ENCODE results near the gene RBMS1. TPM values are rescaled to one million over a fixed set of nuclear protein-coding genes. Genes with fewer than 3 reads are reported as not detected.

Gene RBMS1
- total and polyA plus RNA-seq, 2 donors (not counting 1 experiment from before 2014, with no cell fraction given), result 18.0 to 36.7 TPM

- H3K36me3 ChIP-seq (replicated peaks in 1 of 2; ENCODE audit: control extremely low read depth in 1 of 2, control insufficient read depth in 1 of 2, extremely low read depth in 1 of 2, insufficient read depth in 2 of 2, low read length in 1 of 2), result no peaks in the 10 kb centered on the region
- peaks cover 32% of the 10 kb centered on the region for H4K20me1 ChIP-seq (ENCODE audit: control insufficient read depth, insufficient read depth, low read length, poor library complexity, severe bottlenecking)
- H3K79me2 ChIP-seq (ENCODE audit: control insufficient read depth, insufficient read depth, low read length), result peaks cover 88% of the 10 kb centered on the region
- TF ChIP-seq EZH2 (IDR thresholded peaks at IDR 0.05; ENCODE audit: borderline replicate concordance, insufficient read depth, low read depth, low read length, poor library complexity, severe bottlenecking) (no peak), CTCF (IDR thresholded peaks at IDR 0.05) (no peak)
- Mint-ChIP-seq H3K9me3 (ENCODE audit: insufficient read depth) (no peaks in the 10 kb centered on the region), H3K4me3 (no peak overlapping the region), H3K4me1 (peaks cover 64% of the 10 kb centered on the region), H3K27me3 (no peaks in the 10 kb centered on the region), H3K27ac (peak overlapping the region; percentile 34)
- no peak overlapping the region for H2AFZ ChIP-seq (ENCODE audit: insufficient read depth, low read depth, low read length, poor library complexity, severe bottlenecking)
- intact Hi-C loops (cut with micrococcal nuclease), result loop anchor here (5.0 kb wide), 1 partner anchor 37 kb away; no protein-coding TSS in a partner anchor
- ATAC-seq (ENCODE audit: low read depth) (no peak), DNase-seq (no peak)
- peaks cover 39 to 53% of the 10 kb centered on the region in 2 donors for H3K4me1 ChIP-seq (ENCODE audit: control insufficient read depth in 2 of 2, insufficient read depth in 2 of 2, low read length in 2 of 2)
- no peak overlapping the region for H3K27ac ChIP-seq (ENCODE audit: low read length in 2 of 2)
- H3K9me3 ChIP-seq (ENCODE audit: control extremely low read depth in 1 of 3, control insufficient read depth in 2 of 3, insufficient read depth in 1 of 3, low read length in 2 of 3), result no peaks in the 10 kb centered on the region
- H3K9ac ChIP-seq (ENCODE audit: low read length), result no peak overlapping the region
- H3K27me3 ChIP-seq (replicated peaks in 1 of 4; ENCODE audit: control extremely low read depth in 1 of 4, control insufficient read depth in 3 of 4, insufficient read depth in 4 of 4, low read length in 3 of 4), result no peaks in the 10 kb centered on the region
- ChIA-PET POLR2A (no interaction called here), CTCF (interaction anchor here (1.1 to 2.4 kb wide), 4 partner anchors 12 to 51 kb away, joined by 4 to 11 read pairs (median 6); no protein-coding TSS in a partner anchor)
- no peak overlapping the region for H3K4me2 ChIP-seq (replicated peaks; ENCODE audit: low read depth, low read length, poor library complexity, severe bottlenecking)
- WGBS (ENCODE audit: insufficient coverage), result 100% methylated on average over 1 of the region's 4 CpGs
- H3K4me3 ChIP-seq (ENCODE audit: control extremely low read depth in 1 of 5, extremely low read depth in 1 of 5, insufficient read depth in 1 of 5, low read depth in 2 of 5, low read length in 4 of 5), result no peak overlapping the region
Observed at GRCh38 chr2:160375037-160375436, 118.6 kb downstream of the RBMS1 start.

- Histone ChIP-seq H3K27ac (ENCODE audit: low read length in 2 of 2) (no peak overlapping the region), H3K4me3 (ENCODE audit: control extremely low read depth in 1 of 5, extremely low read depth in 1 of 5, insufficient read depth in 1 of 5, low read depth in 2 of 5, low read length in 4 of 5) (no peak overlapping the region), H3K4me2 (replicated peaks; ENCODE audit: low read depth, low read length, poor library complexity, severe bottlenecking) (no peak overlapping the region), H4K20me1 (ENCODE audit: control insufficient read depth, insufficient read depth, low read length, poor library complexity, severe bottlenecking) (peaks cover 33% of the 10 kb centered on the region), H3K9ac (ENCODE audit: low read length) (no peak overlapping the region), H3K9me3 (ENCODE audit: control extremely low read depth in 1 of 3, control insufficient read depth in 2 of 3, insufficient read depth in 1 of 3, low read length in 2 of 3) (no peaks in the 10 kb centered on the region), H2AFZ (ENCODE audit: insufficient read depth, low read depth, low read length, poor library complexity, severe bottlenecking) (no peak overlapping the region), H3K27me3 (replicated peaks in 1 of 4; ENCODE audit: control extremely low read depth in 1 of 4, control insufficient read depth in 3 of 4, insufficient read depth in 4 of 4, low read length in 3 of 4) (no peaks in the 10 kb centered on the region), H3K4me1 (ENCODE audit: control insufficient read depth in 2 of 2, insufficient read depth in 2 of 2, low read length in 2 of 2) (peaks cover 48 to 53% of the 10 kb centered on the region in 2 donors), H3K79me2 (ENCODE audit: control insufficient read depth, insufficient read depth, low read length) (peaks cover 84% of the 10 kb centered on the region), H3K36me3 (replicated peaks in 1 of 2; ENCODE audit: control extremely low read depth in 1 of 2, control insufficient read depth in 1 of 2, extremely low read depth in 1 of 2, insufficient read depth in 2 of 2, low read length in 1 of 2) (no peaks in the 10 kb centered on the region)
- ChIA-PET CTCF (no interaction called here), POLR2A (no interaction called here)
- Mint-ChIP-seq H3K27me3 (no peaks in the 10 kb centered on the region), H3K4me1 (peaks cover 67% of the 10 kb centered on the region), H3K4me3 (no peak overlapping the region), H3K9me3 (ENCODE audit: insufficient read depth) (no peaks in the 10 kb centered on the region), H3K27ac (no peak overlapping the region)
- ATAC-seq (ENCODE audit: low read depth), result no peak
- no peak for DNase-seq
- TF ChIP-seq EZH2 (IDR thresholded peaks at IDR 0.05; ENCODE audit: borderline replicate concordance, insufficient read depth, low read depth, low read length, poor library complexity, severe bottlenecking), result no peak
- no peak for TF ChIP-seq CTCF (IDR thresholded peaks at IDR 0.05)
- intact Hi-C loops (cut with micrococcal nuclease), result no loop called here
Observed at GRCh38 chr2:160373666-160374065, 119.9 kb downstream of the RBMS1 start.
